Measurements from ENCODE around the gene SNCAIP. TPM values are rescaled to one million over a fixed set of nuclear protein-coding genes. Genes with fewer than 3 reads are reported as not detected.

The SNCAIP gene
- total RNA-seq, 4 donors from 2014 or later: 2.4 to 6.5 (median 4.0) TPM

DNA sequence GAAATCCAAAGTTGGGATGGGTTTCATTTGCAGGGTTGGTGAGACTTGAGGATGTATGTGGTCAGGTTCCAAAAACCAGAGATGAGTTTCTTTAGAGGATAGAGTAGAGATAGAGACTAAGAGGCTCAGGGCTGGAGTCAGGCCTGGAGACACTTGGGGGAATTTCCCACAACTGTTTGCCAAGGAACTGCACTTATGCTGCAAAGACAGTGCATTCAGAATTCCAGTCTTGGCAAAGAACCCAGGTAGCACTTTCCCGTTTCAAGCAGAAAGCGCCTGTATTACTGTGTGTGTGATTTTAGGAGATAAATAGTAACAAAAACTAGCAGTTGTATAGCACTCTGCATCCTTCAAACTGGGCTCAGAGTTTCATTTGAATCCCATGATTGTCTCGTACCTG, 55.4 kb downstream of the SNCAIP start:
- Histone ChIP-seq H3K36me3 (no peaks in the 10 kb centered on the region), H3K27ac (no peak overlapping the region), H3K4me3 (no peak overlapping the region), H3K27me3 (no peaks in the 10 kb centered on the region), H3K4me1 (peaks cover 4% of the 10 kb centered on the region), H3K9me3 (no peaks in the 10 kb centered on the region)
- no peak for TF ChIP-seq POLR2AphosphoS5 (IDR thresholded peaks at IDR 0.05)
- TF ChIP-seq POLR2A (IDR thresholded peaks at IDR 0.05): no peak
- no peak for TF ChIP-seq EP300 (IDR thresholded peaks at IDR 0.05)
- TF ChIP-seq CTCF (IDR thresholded peaks at IDR 0.05): no peak
- DNase-seq (ENCODE audit: low spot score in 2 of 2): no peak
- WGBS: 79% methylated on average over 3 of the region's 3 CpGs

- H3K4me1 ChIP-seq: peaks cover 4% of the 10 kb centered on the region
- TF ChIP-seq CTCF (IDR thresholded peaks at IDR 0.05) (no peak), POLR2A (IDR thresholded peaks at IDR 0.05) (no peak), POLR2AphosphoS5 (IDR thresholded peaks at IDR 0.05) (no peak), EP300 (IDR thresholded peaks at IDR 0.05) (no peak)
- WGBS: 89% methylated on average over 5 of the region's 5 CpGs
Measured at GRCh38 chr5:122368510-122369251, 56.6 kb downstream of the SNCAIP start.

GRCh38 chr5:122369253-122369815, 57.3 kb downstream of the SNCAIP start:
- H3K9me3 ChIP-seq: no peaks in the 10 kb centered on the region
- no peak overlapping the region for H3K4me3 ChIP-seq
- no peak for DNase-seq (ENCODE audit: low spot score in 2 of 2)
- H3K27me3 ChIP-seq: no peaks in the 10 kb centered on the region
- peaks cover 4% of the 10 kb centered on the region for H3K4me1 ChIP-seq
- no peaks in the 10 kb centered on the region for H3K36me3 ChIP-seq
- H3K27ac ChIP-seq: no peak overlapping the region
- TF ChIP-seq POLR2AphosphoS5 (IDR thresholded peaks at IDR 0.05) (no peak), POLR2A (IDR thresholded peaks at IDR 0.05) (no peak), EP300 (IDR thresholded peaks at IDR 0.05) (no peak), CTCF (IDR thresholded peaks at IDR 0.05) (no peak)
- WGBS: 51% methylated on average over 4 of the region's 4 CpGs

More at GRCh38 chr5:122368510-122369251, 56.6 kb downstream of the SNCAIP start:
- no peaks in the 10 kb centered on the region for H3K36me3 ChIP-seq
- no peak overlapping the region for H3K27ac ChIP-seq
- DNase-seq (ENCODE audit: low spot score in 2 of 2): no peak
- H3K4me3 ChIP-seq: no peak overlapping the region
- H3K9me3 ChIP-seq: no peaks in the 10 kb centered on the region
- H3K27me3 ChIP-seq: no peaks in the 10 kb centered on the region

DNA sequence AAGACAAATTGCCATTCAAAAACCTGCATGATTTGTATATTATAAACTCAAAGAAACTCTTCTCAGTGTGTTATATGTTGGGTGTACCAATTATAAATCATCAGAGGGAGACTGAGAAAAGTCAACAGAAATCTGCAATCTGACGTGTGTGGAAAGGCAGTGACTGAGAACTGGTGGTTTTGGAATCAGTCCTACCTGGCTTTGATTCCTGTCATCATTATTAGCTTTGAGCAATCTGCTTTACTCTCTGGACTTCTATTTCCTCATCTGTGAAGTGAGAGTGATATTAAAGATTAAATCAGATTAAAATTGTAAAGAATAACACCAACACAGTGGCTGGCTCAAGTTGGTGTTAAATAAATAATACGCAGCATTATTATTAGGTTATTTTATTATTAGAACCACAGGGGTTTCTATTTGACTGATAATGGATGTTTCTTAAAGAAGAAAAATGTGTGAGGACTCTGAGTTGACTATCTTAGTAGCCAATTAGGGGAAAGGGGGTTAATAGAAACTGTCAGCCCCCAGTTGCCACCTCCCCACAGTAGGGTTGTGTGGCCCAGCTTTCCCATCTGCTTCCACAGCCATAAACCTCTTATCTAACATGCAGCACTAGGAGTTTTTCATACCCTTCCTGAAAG, 59.6 kb downstream of the SNCAIP start:
- Histone ChIP-seq H3K27me3 (no peaks in the 10 kb centered on the region), H3K27ac (no peak overlapping the region), H3K4me1 (peaks cover 4% of the 10 kb centered on the region), H3K9me3 (no peaks in the 10 kb centered on the region), H3K36me3 (no peaks in the 10 kb centered on the region), H3K4me3 (no peak overlapping the region)
- no peak for DNase-seq (ENCODE audit: low spot score in 2 of 2)
- WGBS: 71% methylated on average over 2 of the region's 2 CpGs
- TF ChIP-seq POLR2A (IDR thresholded peaks at IDR 0.05): no peak
- no peak for TF ChIP-seq CTCF (IDR thresholded peaks at IDR 0.05)
- no peak for TF ChIP-seq EP300 (IDR thresholded peaks at IDR 0.05)
- TF ChIP-seq POLR2AphosphoS5 (IDR thresholded peaks at IDR 0.05): no peak

DNA sequence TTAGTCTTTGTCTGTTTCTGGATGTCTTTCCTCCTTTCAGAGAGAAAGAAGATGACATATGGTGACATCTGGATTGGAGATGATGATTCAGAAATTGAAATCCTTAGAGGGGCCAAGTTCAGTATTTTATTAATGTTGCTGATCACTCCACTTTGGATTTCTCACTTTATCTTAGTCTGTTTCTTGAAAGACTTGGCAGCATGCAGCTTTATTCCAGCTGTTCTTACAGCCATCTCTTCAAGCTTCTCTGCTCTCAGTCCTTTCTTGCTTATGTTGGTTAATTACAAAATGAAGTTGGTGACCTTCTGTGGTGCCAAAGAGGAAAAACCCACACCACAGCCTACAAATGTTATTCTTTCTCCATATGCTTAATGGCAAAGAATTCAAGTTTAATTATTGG, 62.1 kb downstream of the SNCAIP start:
- H3K27ac ChIP-seq: no peak overlapping the region
- H3K27me3 ChIP-seq: no peaks in the 10 kb centered on the region
- peaks cover 4% of the 10 kb centered on the region for H3K4me1 ChIP-seq
- TF ChIP-seq CTCF (IDR thresholded peaks at IDR 0.05) (no peak), EP300 (IDR thresholded peaks at IDR 0.05) (no peak)
- no peak for DNase-seq (ENCODE audit: low spot score in 2 of 2)
- H3K36me3 ChIP-seq: no peaks in the 10 kb centered on the region
- no peak overlapping the region for H3K4me3 ChIP-seq
- H3K9me3 ChIP-seq: no peaks in the 10 kb centered on the region

Data from suprapubic skin (tissue), 4 donors.